Thymus (tissue), 11 donors: Measurements from ENCODE around the gene MIOS. TPM values are rescaled to one million over a fixed set of nuclear protein-coding genes. Genes with fewer than 3 reads are reported as not detected.
A peak's percentile ranks its signal among the peaks of the same experiment; 100 is the strongest.

Source experiments
- DNase-seq, 9 donors: peaks; one replicate each; pipeline ENCODE4 v3.0.0-alpha.2; 2013; ENCODE audit warnings: low spot score in 9 of 9, low read depth in 6 of 9, missing footprints in 1 of 9
- H3K27ac ChIP-seq, 2 donors: one replicate each; pipeline ENCODE4 v1.5.1; 2013; ENCODE audit warnings: control low read depth in 1 of 2, low read depth in 1 of 2, low read length in 1 of 2, mild to moderate bottlenecking in 1 of 2, moderate library complexity in 1 of 2
- H3K27me3 ChIP-seq, 2 donors: one replicate each; pipeline ENCODE4 v1.5.1; 2013; ENCODE audit warnings: low read length in 1 of 2; ENCODE audit not compliant: control insufficient read depth in 2 of 2, insufficient read depth in 1 of 2
- H3K36me3 ChIP-seq, 2 donors: one replicate each; pipeline ENCODE4 v1.5.1; 2013; ENCODE audit warnings: low read length in 1 of 2, mild to moderate bottlenecking in 1 of 2, moderate library complexity in 1 of 2; ENCODE audit not compliant: control insufficient read depth in 2 of 2, insufficient read depth in 2 of 2
- H3K4me1 ChIP-seq, 2 donors: one replicate each; pipeline ENCODE4 v1.5.1; 2013; ENCODE audit warnings: low read length in 2 of 2; ENCODE audit not compliant: control insufficient read depth in 2 of 2, insufficient read depth in 2 of 2
- H3K4me3 ChIP-seq, 2 donors: one replicate each; pipeline ENCODE4 v1.5.1; 2013; ENCODE audit warnings: low read length in 2 of 2, control low read depth in 1 of 2, mild to moderate bottlenecking in 1 of 2
- H3K9me3 ChIP-seq, 2 donors: one replicate each; pipeline ENCODE4 v1.5.1; 2013; ENCODE audit warnings: low read length in 1 of 2, mild to moderate bottlenecking in 1 of 2; ENCODE audit not compliant: control insufficient read depth in 2 of 2, insufficient read depth in 1 of 2
- WGBS: extraction: QIAGEN DNeasy Blood & Tissue Kit; methylation state at CpG from one replicate; pipeline ENCODE4 v1.1.7; 2013; 5-methylcytosine and 5-hydroxymethylcytosine counted together
- polyA plus RNA-seq: library from polyadenylated mRNA; stranded (reverse); fragments of 200-250 nt; gene quantifications from one replicate; pipeline ENCODE4 v1.2.3, GENCODE V29; 2013
- total RNA-seq: library from RNA; stranded (reverse); fragments of 120-200 nt; gene quantifications from one replicate; pipeline ENCODE4 v1.2.4, GENCODE V29; 2013
- donor health status: healthy.

MIOS gene
- total and polyA plus RNA-seq, 2 donors, result 26.7 to 32.9 TPM

DNA sequence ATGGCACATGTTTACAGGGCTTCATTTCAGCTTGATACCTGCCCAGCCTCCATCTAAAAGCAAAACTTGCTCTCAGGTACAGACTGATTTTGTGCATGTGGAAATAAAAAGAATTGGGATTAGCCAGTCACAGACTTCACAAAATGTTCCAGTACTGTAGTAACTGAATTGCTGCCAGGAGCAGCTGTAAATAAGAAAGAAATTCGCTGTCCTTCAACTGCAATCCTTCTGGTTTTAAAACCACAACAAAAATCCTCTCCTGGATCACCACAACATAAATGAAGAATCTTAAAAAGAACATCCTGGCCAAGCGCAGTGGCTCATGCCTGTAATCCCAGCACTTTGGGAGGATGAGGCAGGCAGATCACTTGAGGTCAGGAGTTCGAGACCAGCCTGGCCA is 3.9 kb upstream of the MIOS start:
- Histone ChIP-seq H3K4me1 (peaks cover 0 to 5% of the 10 kb centered on the region in 2 donors), H3K36me3 (no peaks in the 10 kb centered on the region), H3K9me3 (no peaks in the 10 kb centered on the region), H3K4me3 (no peak overlapping the region), H3K27me3 (no peaks in the 10 kb centered on the region), H3K27ac (no peak overlapping the region)
- WGBS, result 94% methylated on average over 3 of the region's 3 CpGs
- no peak for DNase-seq

DNA sequence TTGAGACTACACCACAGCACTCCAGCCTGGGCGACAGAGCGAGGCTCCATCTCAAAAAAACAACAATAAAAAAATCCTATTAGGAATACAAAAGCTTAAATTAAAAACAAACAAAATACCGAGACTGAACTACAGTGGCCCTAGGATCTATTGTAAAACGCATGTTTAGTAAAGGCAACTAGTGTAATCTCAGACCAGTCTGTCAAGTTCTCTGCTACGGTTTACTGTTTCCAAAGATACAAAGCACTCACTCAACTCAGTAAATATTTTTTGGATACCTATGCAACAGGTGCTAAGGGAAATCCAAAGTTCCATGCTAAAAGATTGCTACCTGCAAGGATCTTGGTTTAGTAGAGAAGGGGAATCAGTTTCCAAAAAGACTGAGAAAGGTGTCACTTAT is 3.4 kb upstream of the MIOS start:
- H3K4me3 ChIP-seq, result no peak overlapping the region
- no peaks in the 10 kb centered on the region for H3K36me3 ChIP-seq
- no peak for DNase-seq
- H3K27ac ChIP-seq, result no peak overlapping the region
- H3K4me1 ChIP-seq, result peaks cover 0 to 7% of the 10 kb centered on the region in 2 donors
- no peaks in the 10 kb centered on the region for H3K27me3 ChIP-seq
- 97% methylated on average over 5 of the region's 5 CpGs for WGBS
- no peaks in the 10 kb centered on the region for H3K9me3 ChIP-seq

DNA sequence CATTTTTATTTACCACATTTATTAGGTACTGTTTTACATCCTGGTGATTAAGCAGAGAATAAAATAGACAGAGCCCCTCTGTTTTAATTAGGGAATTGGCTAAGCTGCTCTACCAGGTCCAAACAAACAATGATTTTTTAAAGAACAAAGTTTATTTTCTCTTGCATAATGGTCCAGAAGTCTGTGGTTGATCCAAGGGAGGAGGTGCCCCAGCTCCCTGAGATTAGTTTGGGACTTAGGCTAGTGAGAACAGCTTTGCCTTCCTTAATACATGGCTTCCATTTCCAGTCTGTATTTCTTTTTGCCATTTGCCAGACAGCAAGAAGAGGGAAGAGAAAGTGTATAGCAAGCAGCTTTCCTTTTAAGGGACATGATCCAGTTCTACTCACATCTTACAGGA is 2.9 kb upstream of the MIOS start:
- Histone ChIP-seq H3K36me3 (no peaks in the 10 kb centered on the region), H3K27ac (no peak overlapping the region), H3K27me3 (no peaks in the 10 kb centered on the region), H3K4me3 (no peak overlapping the region), H3K9me3 (no peaks in the 10 kb centered on the region), H3K4me1 (peaks cover 0 to 10% of the 10 kb centered on the region in 2 donors)
- DNase-seq, result no peak

DNA sequence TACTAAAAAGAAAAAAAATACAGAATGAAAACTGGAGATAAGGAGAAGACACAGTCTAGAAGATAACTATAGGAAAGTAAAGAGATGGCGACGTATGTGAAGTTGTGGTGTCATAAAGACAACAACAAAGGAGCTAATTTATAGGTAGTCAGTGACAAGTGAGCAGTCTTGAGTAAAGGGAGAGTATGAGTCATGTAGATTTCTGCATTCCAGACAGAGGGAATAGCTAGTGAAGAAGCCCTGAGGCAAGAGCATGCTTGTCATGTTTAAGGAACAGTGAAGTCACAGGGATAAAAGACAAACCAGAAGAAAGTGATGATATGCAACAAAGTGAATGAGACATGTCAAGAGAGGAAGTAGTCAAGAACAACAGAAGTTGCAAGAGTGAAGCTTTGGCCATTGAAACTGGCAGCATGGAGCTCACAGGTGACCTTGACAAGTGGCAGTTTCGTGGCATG is 2.3 kb upstream of the MIOS start:
- peaks cover 3 to 15% of the 10 kb centered on the region in 2 donors for H3K4me1 ChIP-seq
- no peak for DNase-seq
- H3K27ac ChIP-seq, result no peak overlapping the region
- H3K9me3 ChIP-seq, result no peaks in the 10 kb centered on the region
- no peaks in the 10 kb centered on the region for H3K27me3 ChIP-seq
- H3K36me3 ChIP-seq, result no peaks in the 10 kb centered on the region
- no peak overlapping the region for H3K4me3 ChIP-seq
- WGBS, result 80% methylated on average over 3 of the region's 3 CpGs

DNA sequence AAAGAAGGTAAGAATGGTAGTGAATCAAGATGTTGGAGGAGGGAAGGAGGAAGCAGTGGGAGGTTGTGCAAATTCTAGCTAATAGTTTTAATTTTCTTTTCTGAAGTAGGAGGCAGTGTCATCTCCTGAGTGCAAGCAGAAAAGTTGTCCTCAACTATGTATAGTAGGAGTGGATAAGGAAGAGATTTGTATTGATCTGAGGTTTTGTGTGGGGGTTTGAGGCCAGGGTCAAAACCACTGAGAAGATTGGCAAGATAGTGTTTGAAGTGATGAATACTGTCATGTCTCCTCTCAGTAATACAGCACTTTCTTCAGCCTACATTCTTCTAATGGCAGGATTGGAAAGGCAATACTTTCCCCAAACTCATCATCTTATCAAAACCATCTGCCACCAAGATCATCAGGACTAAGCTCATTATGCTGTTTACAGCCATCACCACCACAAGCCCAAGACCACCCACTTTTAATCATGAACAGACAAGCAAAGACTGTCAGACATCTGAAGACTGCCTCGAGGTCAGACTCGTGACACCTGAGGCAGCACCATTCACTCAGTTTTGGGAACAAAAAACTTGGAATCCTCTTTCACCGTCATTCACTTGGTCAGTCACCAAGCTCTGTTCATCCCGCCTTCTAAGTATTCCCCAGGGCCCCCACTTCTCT is 1.5 kb upstream of the MIOS start:
- DNase-seq, result no peak
- 97% methylated on average over 4 of the region's 4 CpGs for WGBS
- H3K27ac ChIP-seq, result no peak overlapping the region
- H3K4me3 ChIP-seq, result no peak overlapping the region
- no peaks in the 10 kb centered on the region for H3K27me3 ChIP-seq
- peaks cover 6 to 19% of the 10 kb centered on the region in 2 donors for H3K4me1 ChIP-seq
- H3K9me3 ChIP-seq, result no peaks in the 10 kb centered on the region
- H3K36me3 ChIP-seq, result no peaks in the 10 kb centered on the region

DNA sequence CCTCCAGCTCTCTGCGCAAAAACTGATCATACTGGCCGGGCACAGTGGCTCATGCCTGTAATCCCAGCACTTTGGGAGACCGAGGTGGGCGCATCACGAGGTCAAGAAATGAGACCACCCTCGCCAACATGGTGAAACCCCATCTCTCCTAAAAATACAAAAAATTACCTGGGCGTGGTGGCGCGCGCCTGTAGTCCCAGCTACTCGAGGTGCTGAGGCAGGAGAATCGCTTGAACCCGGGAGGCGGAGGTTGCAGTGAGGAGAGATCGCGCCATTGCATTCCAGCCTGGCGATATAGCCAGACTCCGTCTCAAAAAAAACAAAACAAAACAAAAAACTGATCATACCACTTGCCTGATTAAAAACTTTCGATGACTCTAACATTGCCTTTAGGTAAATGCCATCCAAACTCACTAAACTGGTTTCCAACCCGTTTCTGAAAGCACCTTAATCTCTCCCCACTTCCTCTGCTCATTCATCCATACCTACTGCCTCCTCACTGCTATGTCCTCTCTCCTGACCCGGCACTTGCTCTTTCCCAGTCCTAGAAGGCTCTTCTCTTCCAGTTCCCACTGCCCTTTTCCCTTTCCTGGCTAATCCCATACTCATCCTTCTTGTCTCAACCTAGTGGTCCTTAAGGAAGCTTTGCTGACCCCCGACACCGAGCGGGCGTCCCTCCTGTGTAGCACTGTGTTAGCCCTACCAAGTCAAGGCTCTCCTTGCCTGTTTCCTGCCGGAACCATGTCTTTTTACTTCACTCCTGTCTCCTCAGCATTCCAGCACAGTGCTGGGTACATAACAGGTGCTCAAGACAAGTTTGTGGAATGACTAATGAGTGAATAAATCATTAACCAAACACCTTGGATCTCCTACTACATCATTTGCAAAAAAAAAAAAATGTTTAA is 686 bp upstream of the MIOS start:
- Histone ChIP-seq H3K27me3 (no peaks in the 10 kb centered on the region), H3K27ac (no peak overlapping the region), H3K4me1 (peaks cover 6 to 19% of the 10 kb centered on the region in 2 donors), H3K4me3 (peak overlapping the region; percentile 72 to 75), H3K36me3 (peaks cover 0 to 4% of the 10 kb centered on the region in 2 donors), H3K9me3 (no peaks in the 10 kb centered on the region)
- WGBS, result 95% methylated on average over 26 of the region's 26 CpGs
- peak in 1 of 9 donors; percentile 10 for DNase-seq

DNA sequence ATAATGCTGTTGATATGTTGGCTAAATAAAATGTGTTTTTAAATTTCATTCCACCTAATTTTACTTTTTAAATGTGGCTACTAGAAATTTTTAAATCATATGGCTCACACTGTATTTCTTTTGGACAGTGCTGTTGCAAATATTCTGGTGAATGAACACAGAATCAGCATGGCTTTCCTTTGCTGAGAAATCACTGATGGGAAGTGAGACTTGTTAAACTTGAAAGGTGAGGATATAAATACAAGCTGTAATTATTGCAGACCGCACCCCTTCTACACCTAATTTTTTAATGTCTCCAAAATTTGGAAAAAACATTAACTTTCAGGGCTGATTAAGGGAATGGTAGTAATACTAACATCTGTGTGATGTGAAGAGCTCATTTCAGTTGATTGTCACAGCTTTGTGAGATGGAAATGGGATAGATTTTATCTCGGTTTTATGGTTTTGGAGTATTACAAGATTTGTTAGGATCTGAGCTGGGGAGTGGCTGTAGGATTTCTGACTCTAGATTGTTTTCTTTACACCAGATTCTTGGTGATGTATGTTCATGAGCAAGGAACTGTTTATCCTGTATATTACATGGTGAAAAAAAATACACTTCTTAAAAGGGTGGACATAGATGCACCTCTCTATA is 1.3 kb downstream of the MIOS start:
- no peaks in the 10 kb centered on the region for H3K27me3 ChIP-seq
- H3K4me3 ChIP-seq, result peak overlapping the region; percentile 72 to 75
- DNase-seq, result peak in 1 of 9 donors; percentile 30
- H3K9me3 ChIP-seq, result no peaks in the 10 kb centered on the region
- peaks cover 6 to 19% of the 10 kb centered on the region in 2 donors for H3K4me1 ChIP-seq
- H3K27ac ChIP-seq, result no peak overlapping the region
- WGBS, result 76% methylated on average over 2 of the region's 2 CpGs
- H3K36me3 ChIP-seq, result peaks cover 7 to 12% of the 10 kb centered on the region in 2 donors

DNA sequence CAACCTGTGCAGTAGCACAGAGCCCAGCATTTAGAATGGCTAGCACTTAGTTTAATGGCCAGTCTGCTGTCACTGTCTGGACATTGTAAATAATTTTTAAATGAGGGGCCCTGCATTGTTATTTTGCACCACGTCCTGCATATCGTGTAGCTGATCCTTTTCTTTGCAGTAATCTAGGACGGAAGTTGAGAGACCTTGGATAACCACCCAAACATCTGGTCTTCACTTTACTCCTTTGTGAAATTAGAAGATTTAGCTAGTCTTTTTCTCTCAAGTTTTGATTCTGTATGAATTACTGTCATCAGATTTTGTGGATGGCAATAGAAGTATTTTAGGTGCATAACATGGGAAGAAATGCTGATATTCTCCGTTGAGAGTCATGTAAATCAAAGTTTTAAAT is 1.9 kb downstream of the MIOS start:
- H3K36me3 ChIP-seq, result peaks cover 11 to 17% of the 10 kb centered on the region in 2 donors
- peak overlapping the region in 1 of 2 donors; percentile 72 for H3K4me3 ChIP-seq
- peak overlapping the region; percentile 20 to 45 for H3K27ac ChIP-seq
- no peaks in the 10 kb centered on the region for H3K9me3 ChIP-seq
- peaks cover 6 to 19% of the 10 kb centered on the region in 2 donors for H3K4me1 ChIP-seq
- no peak for DNase-seq
- no peaks in the 10 kb centered on the region for H3K27me3 ChIP-seq
- WGBS, result 91% methylated on average over 4 of the region's 4 CpGs
